OCI-LY3 (cell line): ENCODE results near the gene ZSCAN5A.
"Not testable (repeated sequence)": the region's sequence is repeated elsewhere in the genome, so short reads cannot be mapped to it uniquely, and the experiment has no call there.

ENCODE experiments used
- H2AFZ ChIP-seq: fragments of 200-600, 300-600 bp; shearing (Covaris generic); 2 replicates; pipeline ENCODE4 v1.6.0; 2014; ENCODE audit warnings: antibody characterized with exemption, low read depth, low read length
- H3K27ac ChIP-seq: fragments of 200-600, 300-600 bp; sonication (generic); 2 replicates; pipeline ENCODE4 v1.5.1; 2014; ENCODE audit warnings: mild to moderate bottlenecking, low read length, moderate library complexity, mixed read lengths
- H3K27me3 ChIP-seq: fragments of 200-600, 300-600 bp; sonication (generic); 2 replicates; pipeline ENCODE4 v1.6.1; 2014; ENCODE audit warnings: low read depth, low read length, mixed read lengths
- H3K36me3 ChIP-seq: fragments of 200-600, 300-600 bp; sonication (generic); replicated peaks from 2 replicates; pipeline ENCODE3; 2014; ENCODE audit warnings: low read depth, low read length, mixed read lengths
- H3K4me1 ChIP-seq: fragments of 300-600, 200-600 bp; sonication (generic); 2 replicates; pipeline ENCODE4 v1.6.1; 2014; ENCODE audit warnings: low read length, mixed read lengths
- H3K4me2 ChIP-seq: fragments of 200-600, 300-600 bp; sonication (generic); 2 replicates; pipeline ENCODE4 v1.6.1; 2014; ENCODE audit warnings: low read length, mixed read lengths
- H3K4me3 ChIP-seq: fragments of 300-600, 200-600 bp; sonication (generic); 2 replicates; pipeline ENCODE4 v1.5.1; 2014; ENCODE audit warnings: antibody characterized with exemption, mild to moderate bottlenecking, low read length, moderate library complexity
- H3K79me2 ChIP-seq: fragments of 300-600, 200-600 bp; shearing (Covaris generic); 2 replicates; pipeline ENCODE4 v1.6.1; 2014; ENCODE audit warnings: mild to moderate bottlenecking, low read length, mixed read lengths
- H3K9ac ChIP-seq: fragments of 300-600, 200-600 bp; shearing (Covaris generic); 2 replicates; pipeline ENCODE4 v1.6.0; 2014; ENCODE audit warnings: mild to moderate bottlenecking, low read length, moderate library complexity
- H3K9me3 ChIP-seq: fragments of 200-600, 300-600 bp; shearing (Covaris generic); 2 replicates; pipeline ENCODE4 v1.6.1; 2014; ENCODE audit warnings: low read length, mixed read lengths; ENCODE audit not compliant: insufficient read depth
- H4K20me1 ChIP-seq: fragments of 200-600, 300-600 bp; sonication (generic); 2 replicates; pipeline ENCODE4 v1.6.1; 2016; ENCODE audit warnings: low read length, mixed read lengths; ENCODE audit not compliant: insufficient read depth
- CTCF ChIP-seq: fragments of 200-600, 300-600 bp; sonication (generic); IDR thresholded peaks from 2 replicates; pipeline ENCODE4 v1.5.1; 2014; ENCODE audit warnings: antibody characterized with exemption, low read length, low read depth
- EZH2phosphoT487 ChIP-seq: fragments of 200-600 bp; shearing (Covaris generic); IDR thresholded peaks from 2 replicates; pipeline ENCODE4 v1.6.1; 2018; ENCODE audit warnings: antibody characterized with exemption, mixed run types, low read depth

Gene ZSCAN5A

GRCh38 chr19:56308792-56309191 lies 5.8 kb downstream of the ZSCAN5A start:
- Histone ChIP-seq H3K9me3 (no peaks in the 10 kb centered on the region), H3K4me3 (no peak overlapping the region), H3K27me3 (no peaks in the 10 kb centered on the region), H4K20me1 (no peaks in the 10 kb centered on the region), H2AFZ (no peak overlapping the region), H3K27ac (no peak overlapping the region), H3K9ac (no peak overlapping the region), H3K4me1 (peaks cover 4% of the 10 kb centered on the region), H3K36me3 (peaks cover 5% of the 10 kb centered on the region), H3K79me2 (peaks cover 2% of the 10 kb centered on the region; the same call in 1 of the 2 replicates), H3K4me2 (no peak overlapping the region)
- no peak for TF ChIP-seq CTCF
- no peak for TF ChIP-seq EZH2phosphoT487

GRCh38 chr19:56307062-56307461 lies 7.6 kb downstream of the ZSCAN5A start:
- not testable (repeated sequence) for H3K79me2 ChIP-seq, H3K4me2 ChIP-seq, H3K4me3 ChIP-seq, H2AFZ ChIP-seq, H3K27me3 ChIP-seq, H3K27ac ChIP-seq, H3K4me1 ChIP-seq, H3K9me3 ChIP-seq, H3K9ac ChIP-seq, H4K20me1 ChIP-seq, H3K36me3 ChIP-seq

GRCh38 chr19:56306016-56306415 lies 8.6 kb downstream of the ZSCAN5A start:
- no peak overlapping the region for H3K27ac ChIP-seq
- H3K4me3 ChIP-seq = no peak overlapping the region
- H3K4me1 ChIP-seq = no peaks in the 10 kb centered on the region
- no peaks in the 10 kb centered on the region for H3K79me2 ChIP-seq
- peaks cover 2% of the 10 kb centered on the region for H3K36me3 ChIP-seq
- no peak overlapping the region for H3K9ac ChIP-seq
- H3K9me3 ChIP-seq = no peaks in the 10 kb centered on the region
- no peaks in the 10 kb centered on the region for H4K20me1 ChIP-seq
- TF ChIP-seq EZH2phosphoT487 = no peak
- TF ChIP-seq CTCF = no peak
- no peak overlapping the region for H2AFZ ChIP-seq
- no peak overlapping the region for H3K4me2 ChIP-seq
- H3K27me3 ChIP-seq = no peaks in the 10 kb centered on the region

- no peaks in the 10 kb centered on the region for H3K27me3 ChIP-seq
- H3K4me3 ChIP-seq = no peak overlapping the region
- peaks cover 2% of the 10 kb centered on the region for H3K36me3 ChIP-seq
- H3K79me2 ChIP-seq = no peaks in the 10 kb centered on the region
- no peaks in the 10 kb centered on the region for H4K20me1 ChIP-seq
- H3K4me2 ChIP-seq = no peak overlapping the region
- H3K27ac ChIP-seq = no peak overlapping the region
- no peak overlapping the region for H3K9ac ChIP-seq
- no peaks in the 10 kb centered on the region for H3K9me3 ChIP-seq
- H2AFZ ChIP-seq = no peak overlapping the region
- TF ChIP-seq EZH2phosphoT487 (no peak), CTCF (no peak)
- H3K4me1 ChIP-seq = no peaks in the 10 kb centered on the region
These were observed 10.4 kb downstream of the ZSCAN5A start for GRCh38 chr19:56304243-56304642.
